ENCODE results near the gene NFIA. TPM values are rescaled to one million over a fixed set of nuclear protein-coding genes. Genes with fewer than 3 reads are reported as not detected.

Gene NFIA
- total RNA-seq, 2 donors from 2014 or later = 5.0 to 5.2 TPM

- H3K9me3 ChIP-seq (ENCODE audit: control insufficient read depth, low read length, poor library complexity, severe bottlenecking) = no peaks in the 10 kb centered on the region
- Mint-ChIP-seq H3K4me1 (no peaks in the 10 kb centered on the region), H3K36me3 (ENCODE audit: low read depth) (no peaks in the 10 kb centered on the region), H3K4me3 (no peak overlapping the region), H3K27me3 (peaks cover 5% of the 10 kb centered on the region), H3K27ac (no peak overlapping the region)
- ATAC-seq (no peak), DNase-seq (no peak)
Measured at GRCh38 chr1:61284248-61284854, 202.0 kb downstream of the NFIA start.

DNA sequence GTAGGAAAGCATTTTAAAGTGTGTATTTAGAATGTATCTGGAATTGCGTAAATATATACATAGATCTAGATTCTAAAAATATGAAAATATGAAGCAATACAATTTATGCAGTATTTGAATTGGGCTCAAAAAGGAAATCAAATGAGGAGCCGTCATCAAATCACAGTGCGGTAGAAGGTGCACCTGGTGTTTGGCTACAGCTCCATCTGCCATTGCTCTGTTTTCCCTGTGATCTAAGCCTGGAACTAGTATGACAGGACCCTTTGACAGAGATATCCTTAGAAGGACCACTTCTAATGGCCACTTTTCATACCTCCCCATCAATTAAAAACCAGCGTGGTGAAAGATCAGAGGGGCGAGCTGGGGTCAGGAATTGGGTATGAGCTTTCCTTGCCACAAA, 202.6 kb downstream of the NFIA start:
- Mint-ChIP-seq H3K4me1 (no peaks in the 10 kb centered on the region), H3K4me3 (no peak overlapping the region), H3K27me3 (peaks cover 5% of the 10 kb centered on the region), H3K36me3 (ENCODE audit: low read depth) (no peaks in the 10 kb centered on the region), H3K27ac (no peak overlapping the region)
- ATAC-seq (no peak), DNase-seq (no peak)
- H3K9me3 ChIP-seq (ENCODE audit: control insufficient read depth, low read length, poor library complexity, severe bottlenecking) = no peaks in the 10 kb centered on the region

- no peak for DNase-seq
- Mint-ChIP-seq H3K27me3 (peaks cover 5% of the 10 kb centered on the region), H3K4me1 (no peaks in the 10 kb centered on the region), H3K36me3 (ENCODE audit: low read depth) (no peaks in the 10 kb centered on the region), H3K27ac (no peak overlapping the region), H3K4me3 (no peak overlapping the region)
- no peak for ATAC-seq
- H3K9me3 ChIP-seq (ENCODE audit: control insufficient read depth, low read length, poor library complexity, severe bottlenecking) = no peaks in the 10 kb centered on the region
Measured at GRCh38 chr1:61285371-61285885, 203.1 kb downstream of the NFIA start.

DNA sequence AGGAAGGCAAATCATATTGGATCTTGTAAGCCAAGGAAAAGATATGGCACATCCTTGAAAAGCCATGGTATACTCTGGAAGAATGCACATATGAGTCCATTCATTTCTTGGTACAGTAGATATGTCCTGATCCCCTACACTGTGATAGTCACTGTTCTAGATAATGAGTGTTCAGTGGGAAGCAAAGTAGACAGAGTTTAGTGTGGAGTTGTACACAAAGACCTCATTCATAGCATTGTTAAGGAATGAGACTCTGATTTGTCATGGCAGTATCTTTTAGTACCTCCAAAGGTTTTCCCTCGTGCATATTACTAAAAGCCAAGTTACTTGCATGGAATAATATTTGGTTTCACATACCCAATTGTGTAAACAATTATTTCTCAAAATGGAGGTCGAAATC, 204.7 kb downstream of the NFIA start:
- Mint-ChIP-seq H3K27ac (no peak overlapping the region), H3K27me3 (peaks cover 5% of the 10 kb centered on the region), H3K36me3 (ENCODE audit: low read depth) (no peaks in the 10 kb centered on the region), H3K4me3 (no peak overlapping the region), H3K4me1 (no peaks in the 10 kb centered on the region)
- H3K9me3 ChIP-seq (ENCODE audit: control insufficient read depth, low read length, poor library complexity, severe bottlenecking) = no peaks in the 10 kb centered on the region
- ATAC-seq = no peak
- no peak for DNase-seq

DNA sequence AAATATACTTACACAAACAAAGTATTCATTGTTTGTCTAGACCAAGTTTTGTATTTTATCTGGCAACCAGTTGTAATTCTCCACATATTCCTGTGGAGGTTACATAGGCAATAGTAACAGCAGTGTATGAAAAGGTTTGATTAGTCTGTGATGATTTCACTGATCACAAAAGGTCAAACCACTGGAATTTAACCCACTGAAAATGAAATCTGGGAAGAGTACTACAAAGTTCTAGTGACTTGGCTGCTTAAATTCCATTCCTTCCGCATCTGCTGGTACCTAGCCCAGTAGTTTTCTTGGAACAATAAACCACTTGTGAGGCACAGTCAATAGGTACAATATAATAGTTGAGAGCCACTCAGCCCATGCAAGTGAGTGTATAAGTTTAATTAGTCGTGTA, 205.4 kb downstream of the NFIA start:
- Mint-ChIP-seq H3K27me3 (peaks cover 5% of the 10 kb centered on the region), H3K27ac (no peak overlapping the region), H3K4me3 (no peak overlapping the region), H3K36me3 (ENCODE audit: low read depth) (no peaks in the 10 kb centered on the region), H3K4me1 (no peaks in the 10 kb centered on the region)
- no peaks in the 10 kb centered on the region for H3K9me3 ChIP-seq (ENCODE audit: control insufficient read depth, low read length, poor library complexity, severe bottlenecking)
- DNase-seq (no peak), ATAC-seq (no peak)

GRCh38 chr1:61289232-61290098, 207.1 kb downstream of the NFIA start:
- peaks cover 5% of the 10 kb centered on the region for H3K27me3 Mint-ChIP-seq
- no peaks in the 10 kb centered on the region for H3K4me1 Mint-ChIP-seq
- ATAC-seq = no peak
- H3K4me3 Mint-ChIP-seq = no peak overlapping the region
- DNase-seq = no peak
- no peaks in the 10 kb centered on the region for H3K36me3 Mint-ChIP-seq (ENCODE audit: low read depth)
- no peak overlapping the region for H3K27ac Mint-ChIP-seq
- H3K9me3 ChIP-seq (ENCODE audit: control insufficient read depth, low read length, poor library complexity, severe bottlenecking) = no peaks in the 10 kb centered on the region

- Mint-ChIP-seq H3K4me1 (no peaks in the 10 kb centered on the region), H3K27me3 (peaks cover 5% of the 10 kb centered on the region), H3K27ac (no peak overlapping the region), H3K36me3 (ENCODE audit: low read depth) (no peaks in the 10 kb centered on the region), H3K4me3 (no peak overlapping the region)
- ATAC-seq (no peak), DNase-seq (no peak)
- H3K9me3 ChIP-seq (ENCODE audit: control insufficient read depth, low read length, poor library complexity, severe bottlenecking) = no peaks in the 10 kb centered on the region
Measured at GRCh38 chr1:61290525-61290924, 208.2 kb downstream of the NFIA start.

GRCh38 chr1:61293197-61293596, 210.8 kb downstream of the NFIA start:
- Mint-ChIP-seq H3K4me3 (no peak overlapping the region), H3K4me1 (no peaks in the 10 kb centered on the region), H3K27me3 (no peaks in the 10 kb centered on the region), H3K27ac (no peak overlapping the region), H3K36me3 (ENCODE audit: low read depth) (no peaks in the 10 kb centered on the region)
- no peaks in the 10 kb centered on the region for H3K9me3 ChIP-seq (ENCODE audit: control insufficient read depth, low read length, poor library complexity, severe bottlenecking)
- no peak for ATAC-seq
- DNase-seq = no peak

GRCh38 chr1:61293986-61294504, 211.7 kb downstream of the NFIA start:
- ATAC-seq = no peak

DNA sequence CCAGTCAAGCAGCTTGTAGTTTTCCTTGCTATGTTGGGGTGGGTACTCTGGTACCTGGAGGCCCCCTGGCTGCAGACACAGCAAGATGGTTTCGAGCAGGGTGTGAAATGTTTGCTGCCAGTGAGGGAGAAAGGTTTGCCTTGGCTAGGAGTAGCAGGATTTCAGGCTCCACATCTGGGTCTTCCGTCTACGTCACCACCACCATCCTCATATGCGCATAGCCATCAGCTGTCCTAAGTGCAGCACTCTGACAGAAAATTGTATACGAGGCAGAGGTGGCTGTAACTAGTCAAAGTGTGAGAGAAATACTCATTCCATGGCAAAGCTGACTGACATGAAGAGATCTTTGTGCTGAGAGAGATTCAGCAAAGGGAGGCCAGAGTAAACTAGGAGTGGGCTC, 212.6 kb downstream of the NFIA start:
- Mint-ChIP-seq H3K27me3 (no peaks in the 10 kb centered on the region), H3K4me3 (no peak overlapping the region), H3K27ac (no peak overlapping the region), H3K4me1 (no peaks in the 10 kb centered on the region), H3K36me3 (ENCODE audit: low read depth) (no peaks in the 10 kb centered on the region)
- ATAC-seq (no peak), DNase-seq (no peak)
- H3K9me3 ChIP-seq (ENCODE audit: control insufficient read depth, low read length, poor library complexity, severe bottlenecking) = no peaks in the 10 kb centered on the region

More at GRCh38 chr1:61293986-61294504, 211.7 kb downstream of the NFIA start:
- Mint-ChIP-seq H3K4me3 (no peak overlapping the region), H3K4me1 (no peaks in the 10 kb centered on the region), H3K27ac (no peak overlapping the region), H3K36me3 (ENCODE audit: low read depth) (no peaks in the 10 kb centered on the region), H3K27me3 (no peaks in the 10 kb centered on the region)
- DNase-seq = no peak
- no peaks in the 10 kb centered on the region for H3K9me3 ChIP-seq (ENCODE audit: control insufficient read depth, low read length, poor library complexity, severe bottlenecking)

DNA sequence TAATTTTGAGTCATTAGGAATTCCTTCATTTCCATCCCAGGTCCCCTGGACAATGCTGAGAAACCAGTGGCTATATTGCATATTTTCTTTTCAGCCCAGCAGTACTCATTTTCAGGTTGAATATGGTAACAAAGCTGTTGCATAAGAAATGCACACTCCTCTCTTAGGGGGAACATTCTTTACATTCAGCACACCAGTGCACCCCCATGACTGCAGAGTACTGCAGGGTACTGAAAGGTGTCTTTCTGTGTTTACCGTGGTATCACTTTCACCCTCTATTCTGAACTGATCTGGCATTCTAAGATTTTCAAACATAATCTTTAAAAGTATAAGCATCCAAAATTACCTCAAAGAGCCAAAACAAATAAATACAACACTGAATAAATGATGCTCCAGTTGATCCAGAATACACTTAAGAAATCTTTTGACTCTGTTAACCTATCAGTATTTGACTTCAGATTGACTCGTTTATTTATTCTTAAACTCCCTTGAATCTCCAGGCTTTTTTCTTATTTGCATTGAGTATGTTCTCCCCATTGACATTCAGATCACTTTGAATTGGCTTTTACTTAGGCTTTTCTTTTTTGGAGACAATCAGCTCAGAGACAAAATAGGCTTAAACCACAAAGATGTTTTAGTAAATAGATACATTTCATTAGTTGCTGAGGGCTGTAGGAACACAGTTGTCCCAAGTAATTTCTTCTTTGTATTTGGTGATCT, 213.6 kb downstream of the NFIA start:
- no peaks in the 10 kb centered on the region for H3K27me3 Mint-ChIP-seq
- no peak overlapping the region for H3K27ac Mint-ChIP-seq
- H3K4me3 Mint-ChIP-seq = no peak overlapping the region
- DNase-seq (no peak), ATAC-seq (no peak)
- no peaks in the 10 kb centered on the region for H3K36me3 Mint-ChIP-seq (ENCODE audit: low read depth)
- no peaks in the 10 kb centered on the region for H3K9me3 ChIP-seq (ENCODE audit: control insufficient read depth, low read length, poor library complexity, severe bottlenecking)
- H3K4me1 Mint-ChIP-seq = no peaks in the 10 kb centered on the region

GRCh38 chr1:61297887-61298286, 215.5 kb downstream of the NFIA start:
- ATAC-seq (no peak), DNase-seq (no peak)
- no peaks in the 10 kb centered on the region for H3K27me3 Mint-ChIP-seq
- no peaks in the 10 kb centered on the region for H3K9me3 ChIP-seq (ENCODE audit: control insufficient read depth, low read length, poor library complexity, severe bottlenecking)
- H3K4me1 Mint-ChIP-seq = peaks cover 6% of the 10 kb centered on the region
- no peak overlapping the region for H3K4me3 Mint-ChIP-seq
- no peak overlapping the region for H3K27ac Mint-ChIP-seq
- H3K36me3 Mint-ChIP-seq (ENCODE audit: low read depth) = no peaks in the 10 kb centered on the region

DNA sequence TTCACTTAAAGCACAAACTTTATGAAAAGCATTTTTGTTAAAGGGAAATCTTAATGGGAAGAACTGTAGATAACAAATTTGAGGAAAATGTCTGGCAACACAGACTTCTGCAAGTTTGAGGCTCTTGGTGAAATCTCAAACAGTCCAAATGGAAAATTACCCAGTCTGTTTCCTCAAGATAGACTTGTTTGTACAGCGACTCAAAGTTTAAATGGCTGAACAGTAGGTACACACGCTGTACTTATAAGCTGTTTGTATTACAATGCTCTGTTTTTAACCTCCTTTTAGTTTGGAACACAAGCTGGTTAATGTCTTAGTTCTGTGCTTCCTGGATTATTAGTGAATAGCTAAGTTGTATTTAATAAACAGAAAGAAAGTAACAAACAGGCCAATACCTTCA, 217.1 kb downstream of the NFIA start:
- Mint-ChIP-seq H3K4me1 (peaks cover 6% of the 10 kb centered on the region), H3K27me3 (no peaks in the 10 kb centered on the region), H3K36me3 (ENCODE audit: low read depth) (no peaks in the 10 kb centered on the region), H3K27ac (no peak overlapping the region), H3K4me3 (no peak overlapping the region)
- no peak for DNase-seq
- no peaks in the 10 kb centered on the region for H3K9me3 ChIP-seq (ENCODE audit: control insufficient read depth, low read length, poor library complexity, severe bottlenecking)
- ATAC-seq = no peak

All from T-helper 17 cell (primary cell).